Hepatocyte (in vitro differentiated cells): Measurements from ENCODE around the gene DGKQ. TPM values are rescaled to one million over a fixed set of nuclear protein-coding genes. Genes with fewer than 3 reads are reported as not detected.
A peak's percentile ranks its signal among the peaks of the same experiment; 100 is the strongest.

Experiments used
- DNase-seq: peaks from one replicate; pipeline ENCODE4 v3.0.0-alpha.2; 2016; ENCODE audit warnings: low spot score
- H2AFZ ChIP-seq: fragments of 200-600 bp; sonication (generic); 2 replicates; pipeline ENCODE4 v1.6.0; 2016; ENCODE audit warnings: antibody characterized with exemption, mild to moderate bottlenecking
- H3K27ac ChIP-seq: fragments of 200-600 bp; sonication (generic); 2 replicates; pipeline ENCODE4 v1.5.1; 2016; ENCODE audit warnings: mild to moderate bottlenecking
- H3K27me3 ChIP-seq: fragments of 200-600 bp; sonication (generic); 2 replicates; pipeline ENCODE4 v1.6.1; 2016
- H3K36me3 ChIP-seq: fragments of 200-600 bp; sonication (generic); replicated peaks from 2 replicates; pipeline ENCODE4 v1.5.1; 2016; ENCODE audit warnings: low read depth; ENCODE audit not compliant: insufficient read depth
- H3K4me1 ChIP-seq: fragments of 200-600 bp; sonication (generic); 2 replicates; pipeline ENCODE4 v1.5.1; 2016; ENCODE audit warnings: mild to moderate bottlenecking, moderate library complexity; ENCODE audit not compliant: insufficient read depth
- H3K4me2 ChIP-seq: fragments of 200-600 bp; sonication (generic); 2 replicates; pipeline ENCODE4 v1.6.0; 2016
- H3K4me3 ChIP-seq: fragments of 200-600 bp; sonication (generic); 2 replicates; pipeline ENCODE4 v1.5.1; 2016; ENCODE audit warnings: mild to moderate bottlenecking
- H3K79me2 ChIP-seq: fragments of 200-600 bp; sonication (generic); 2 replicates; pipeline ENCODE4 v1.6.0; 2017; ENCODE audit warnings: mild to moderate bottlenecking
- H3K9me2 ChIP-seq: fragments of 200-600 bp; sonication (generic); replicated peaks from 2 replicates; pipeline ENCODE4 v1.6.0; 2017; ENCODE audit warnings: mild to moderate bottlenecking; ENCODE audit not compliant: insufficient read depth
- H3K9me3 ChIP-seq: fragments of 200-600 bp; sonication (generic); 2 replicates; pipeline ENCODE4 v1.5.1; 2016; ENCODE audit warnings: low read depth, mild to moderate bottlenecking
- H4K20me1 ChIP-seq: fragments of 200-600 bp; sonication (generic); 2 replicates; pipeline ENCODE4 v1.6.0; 2016; ENCODE audit warnings: mild to moderate bottlenecking; ENCODE audit not compliant: insufficient read depth, poor library complexity, severe bottlenecking
- EZH2 ChIP-seq: fragments of 200-600 bp; sonication (generic); IDR thresholded peaks from 2 replicates; pipeline ENCODE4 v1.6.1; 2016; ENCODE audit warnings: antibody characterized with exemption, mild to moderate bottlenecking, borderline replicate concordance
- EZH2phosphoT487 ChIP-seq: fragments of 200-600 bp; sonication (generic); IDR thresholded peaks from one replicate; pipeline ENCODE4 v1.6.1; 2018; ENCODE audit warnings: antibody characterized with exemption, mild to moderate bottlenecking, low read depth, moderate library complexity; ENCODE audit not compliant: unreplicated experiment, severe bottlenecking
- WGBS: methylation state at CpG from one replicate; pipeline ENCODE4 v1.1.6; 2016; ENCODE audit warnings: low lambda C conversion rate; ENCODE audit errors: missing lambda C conversion rate; 5-methylcytosine and 5-hydroxymethylcytosine counted together
- polyA plus RNA-seq: library from polyadenylated mRNA; unstranded; fragments of >200 nt; fragmentation: Nextera tagmentation; extraction: Ambion mirVana; gene quantifications from 2 replicates; pipeline ENCODE4 v1.2.1, GENCODE V29; 2016
- total RNA-seq: library from RNA; depleted of rRNA; stranded (reverse); fragments of >200 nt; gene quantifications from 2 replicates; pipeline ENCODE4 v1.2.3, GENCODE V29; 2014
- TF ChIP-seq, protein P1 (sequence below): fragments of 200-600 bp; sonication (generic); IDR thresholded peaks from 2 replicates; pipeline ENCODE4 v1.5.1; 2016; ENCODE audit warnings: antibody characterized with exemption, mild to moderate bottlenecking; ENCODE audit not compliant: poor library complexity

DGKQ gene
- total and polyA plus RNA-seq, 2 experiments from 2014 or later: 17.4 to 20.7 TPM

GRCh38 chr4:986879-987623 is 13.7 kb upstream of the DGKQ start, which contains the start of gene IDUA:
IDUA (plus strand) TSS chr4:987044; CDS start chr4:987085, 41 bp downstream.
- 3% methylated on average over 51 of the region's 69 CpGs for WGBS

DNA sequence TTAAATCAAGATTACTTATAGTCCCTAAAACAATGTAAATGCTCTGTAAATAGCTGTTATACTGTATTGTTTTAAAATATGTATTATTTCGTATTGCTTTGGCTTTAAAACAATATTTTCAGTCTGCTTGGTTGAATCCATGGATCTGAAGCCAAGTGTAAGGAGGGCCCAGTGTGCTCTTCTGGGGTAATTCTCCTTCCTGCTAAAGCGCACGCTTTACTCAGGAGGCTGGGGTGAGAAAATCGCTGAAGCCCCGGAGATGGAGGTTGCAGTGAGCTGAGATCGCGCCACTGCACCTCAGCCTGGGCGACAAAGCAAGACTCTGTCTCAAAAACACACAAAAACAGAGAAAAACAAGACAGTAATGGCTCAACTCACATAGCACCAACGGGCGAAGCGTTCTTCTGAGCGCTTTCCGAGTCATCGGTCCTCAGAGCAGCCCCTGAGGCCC is 13.1 kb upstream of the DGKQ start:
- Histone ChIP-seq H3K36me3 (no peaks in the 10 kb centered on the region), H3K4me2 (peak overlapping the region; percentile 91), H3K4me3 (peak overlapping the region; percentile 78), H2AFZ (peak overlapping the region; percentile 81), H3K79me2 (peaks cover 17% of the 10 kb centered on the region), H3K9me3 (no peaks in the 10 kb centered on the region), H3K9me2 (no peaks in the 10 kb centered on the region), H4K20me1 (no peaks in the 10 kb centered on the region), H3K27ac (peak overlapping the region; percentile 80), H3K4me1 (peaks cover 13% of the 10 kb centered on the region), H3K27me3 (no peaks in the 10 kb centered on the region)
- 7% methylated on average over 14 of the region's 14 CpGs for WGBS
- no peak for DNase-seq
- no peak for TF ChIP-seq EZH2
- TF ChIP-seq, protein P1, sequence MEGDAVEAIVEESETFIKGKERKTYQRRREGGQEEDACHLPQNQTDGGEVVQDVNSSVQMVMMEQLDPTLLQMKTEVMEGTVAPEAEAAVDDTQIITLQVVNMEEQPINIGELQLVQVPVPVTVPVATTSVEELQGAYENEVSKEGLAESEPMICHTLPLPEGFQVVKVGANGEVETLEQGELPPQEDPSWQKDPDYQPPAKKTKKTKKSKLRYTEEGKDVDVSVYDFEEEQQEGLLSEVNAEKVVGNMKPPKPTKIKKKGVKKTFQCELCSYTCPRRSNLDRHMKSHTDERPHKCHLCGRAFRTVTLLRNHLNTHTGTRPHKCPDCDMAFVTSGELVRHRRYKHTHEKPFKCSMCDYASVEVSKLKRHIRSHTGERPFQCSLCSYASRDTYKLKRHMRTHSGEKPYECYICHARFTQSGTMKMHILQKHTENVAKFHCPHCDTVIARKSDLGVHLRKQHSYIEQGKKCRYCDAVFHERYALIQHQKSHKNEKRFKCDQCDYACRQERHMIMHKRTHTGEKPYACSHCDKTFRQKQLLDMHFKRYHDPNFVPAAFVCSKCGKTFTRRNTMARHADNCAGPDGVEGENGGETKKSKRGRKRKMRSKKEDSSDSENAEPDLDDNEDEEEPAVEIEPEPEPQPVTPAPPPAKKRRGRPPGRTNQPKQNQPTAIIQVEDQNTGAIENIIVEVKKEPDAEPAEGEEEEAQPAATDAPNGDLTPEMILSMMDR: no peak
- no peak for TF ChIP-seq EZH2phosphoT487

More at GRCh38 chr4:986879-987623, 13.7 kb upstream of the DGKQ start, which contains the start of gene IDUA:
- peak within 1 kb of the TSS; percentile 81 for H2AFZ ChIP-seq
- no peaks in the 10 kb centered on the region for H4K20me1 ChIP-seq
- no peaks in the 10 kb centered on the region for H3K36me3 ChIP-seq
- H3K9me2 ChIP-seq: no peaks in the 10 kb centered on the region
- peak within 1 kb of the TSS; percentile 91 for H3K4me2 ChIP-seq
- H3K27me3 ChIP-seq: no peaks in the 10 kb centered on the region
- peaks cover 17% of the 10 kb centered on the region for H3K79me2 ChIP-seq
- peak; percentile 90 for DNase-seq
- H3K4me1 ChIP-seq: peaks cover 19% of the 10 kb centered on the region
- H3K9me3 ChIP-seq: no peaks in the 10 kb centered on the region
- TF ChIP-seq EZH2: no peak
- TF ChIP-seq, protein P1: peak; percentile 57
- no peak for TF ChIP-seq EZH2phosphoT487
- peak within 1 kb of the TSS; percentile 80 for H3K27ac ChIP-seq
- H3K4me3 ChIP-seq: peak within 1 kb of the TSS; percentile 78

- Histone ChIP-seq H4K20me1 (no peaks in the 10 kb centered on the region), H3K79me2 (peaks cover 17% of the 10 kb centered on the region), H3K27ac (no peak overlapping the region), H3K36me3 (no peaks in the 10 kb centered on the region), H3K9me2 (no peaks in the 10 kb centered on the region), H2AFZ (peak overlapping the region; percentile 82), H3K9me3 (no peaks in the 10 kb centered on the region), H3K4me2 (peak overlapping the region; percentile 91), H3K27me3 (no peaks in the 10 kb centered on the region), H3K4me3 (peak overlapping the region; percentile 3), H3K4me1 (peaks cover 13% of the 10 kb centered on the region)
- peak; percentile 85 for DNase-seq
- TF ChIP-seq, protein P1: no peak
- TF ChIP-seq EZH2phosphoT487 (no peak), EZH2 (no peak)
- 26% methylated on average over 22 of the region's 23 CpGs for WGBS
These were observed 11.9 kb upstream of the DGKQ start for GRCh38 chr4:985123-985830.
